ENCODE measurements around the gene EPHA3. TPM values are rescaled to one million over a fixed set of nuclear protein-coding genes. Genes with fewer than 3 reads are reported as not detected.

Gene EPHA3
- total RNA-seq (10 to 100 TPM; 12.7 to 23.5 (median 16.6) TPM), polyA plus RNA-seq (1 to 10 TPM in 1 of 3 donors, under 1 TPM in 1, not detected in 1; under 0.01 to 1.6 TPM)

- Histone ChIP-seq H3K27ac (peak within 1 kb of the TSS in 2 of 4 donors; percentile 15 to 23), H3K4me3 (peak within 1 kb of the TSS; percentile 22 to 53 (median 46)), H3K36me3 (no peaks in the 10 kb centered on the region), H3K4me1 (peaks cover 0 to 12% (median 5%) of the 10 kb centered on the region in 4 donors), H3K27me3 (peaks cover 0 to 18% (median 4%) of the 10 kb centered on the region in 3 donors), H3K9me3 (no peaks in the 10 kb centered on the region)
- 2% methylated on average over 32 of the region's 32 CpGs for whole genome bisulfite sequencing, 2 donors
- TF ChIP-seq POLR2AphosphoS5 (IDR thresholded peaks at IDR 0.05) (peak in 3 of 4 donors; percentile 30 to 74 (median 46)), POLR2A (IDR thresholded peaks at IDR 0.05) (no peak)
- intact Hi-C loops (cut with DNase I): no loop called here
- DNase-seq: peak; percentile 85
Measured at GRCh38 chr3:89107461-89108290, at the start of gene EPHA3. Gene EPHA3, plus strand, starts transcription at chr3:89107621. Its CDS starts 128 bp downstream, at chr3:89107749.

GRCh38 chr3:89058371-89058770 is 49.0 kb upstream of the EPHA3 start:
- WGBS, 2 donors: 61 to 81% methylated on average over 2 of the region's 2 CpGs
- Histone ChIP-seq H3K4me3 (no peak overlapping the region), H3K4me1 (no peaks in the 10 kb centered on the region), H3K9me3 (no peaks in the 10 kb centered on the region), H3K27ac (no peak overlapping the region), H3K27me3 (no peaks in the 10 kb centered on the region), H3K36me3 (no peaks in the 10 kb centered on the region)
- intact Hi-C loops (cut with DNase I): no loop called here
- DNase-seq: no peak
- no peak for TF ChIP-seq POLR2A (IDR thresholded peaks at IDR 0.05)
- no peak for TF ChIP-seq EP300 (IDR thresholded peaks at IDR 0.05)
- no peak for TF ChIP-seq CTCF (IDR thresholded peaks at IDR 0.05)
- no peak for TF ChIP-seq POLR2AphosphoS5 (IDR thresholded peaks at IDR 0.05)

GRCh38 chr3:89059211-89059925 is 48.1 kb upstream of the EPHA3 start:
- no peaks in the 10 kb centered on the region for H3K36me3 ChIP-seq
- no peaks in the 10 kb centered on the region for H3K27me3 ChIP-seq
- no peaks in the 10 kb centered on the region for H3K9me3 ChIP-seq
- TF ChIP-seq POLR2AphosphoS5 (IDR thresholded peaks at IDR 0.05) (no peak), EP300 (IDR thresholded peaks at IDR 0.05) (no peak), POLR2A (IDR thresholded peaks at IDR 0.05) (no peak), CTCF (IDR thresholded peaks at IDR 0.05) (no peak)
- no peak overlapping the region for H3K4me3 ChIP-seq
- no peak overlapping the region for H3K27ac ChIP-seq
- 75% methylated on average over 5 of the region's 5 CpGs for WGBS, 2 donors
- no peaks in the 10 kb centered on the region for H3K4me1 ChIP-seq
- intact Hi-C loops (cut with DNase I): no loop called here
- DNase-seq: no peak

GRCh38 chr3:89061259-89061658 is 46.2 kb upstream of the EPHA3 start:
- intact Hi-C loops (cut with DNase I): no loop called here

More at GRCh38 chr3:89061259-89061658, 46.2 kb upstream of the EPHA3 start:
- no peaks in the 10 kb centered on the region for H3K36me3 ChIP-seq
- H3K4me1 ChIP-seq: no peaks in the 10 kb centered on the region
- no peak overlapping the region for H3K4me3 ChIP-seq
- WGBS, 2 donors: 93 to 95% methylated on average over 2 of the region's 2 CpGs
- no peak overlapping the region for H3K27ac ChIP-seq
- no peaks in the 10 kb centered on the region for H3K27me3 ChIP-seq
- no peak for DNase-seq
- TF ChIP-seq EP300 (IDR thresholded peaks at IDR 0.05) (no peak), POLR2A (IDR thresholded peaks at IDR 0.05) (no peak), CTCF (IDR thresholded peaks at IDR 0.05) (no peak), POLR2AphosphoS5 (IDR thresholded peaks at IDR 0.05) (no peak)
- H3K9me3 ChIP-seq: no peaks in the 10 kb centered on the region
